Osteoblast (primary cell): ENCODE results near the gene SMARCA4. TPM values are rescaled to one million over a fixed set of nuclear protein-coding genes. Genes with fewer than 3 reads are reported as not detected.

Experiments used
- DNase-seq: peaks from one replicate; pipeline ENCODE4 v3.0.0; 2011; ENCODE audit warnings: low spot score, mixed read lengths; ENCODE audit not compliant: insufficient read length; ENCODE audit errors: missing footprints
- H2AFZ ChIP-seq: 2 replicates; pipeline ENCODE4 v1.6.0; 2011; ENCODE audit warnings: mild to moderate bottlenecking, low read length
- H3K27ac ChIP-seq: 2 replicates; pipeline ENCODE4 v1.5.1; 2011; ENCODE audit warnings: mild to moderate bottlenecking, low read depth, low read length, moderate library complexity
- H3K27me3 ChIP-seq: 2 replicates; pipeline ENCODE4 v1.6.0; 2012; ENCODE audit warnings: mild to moderate bottlenecking, control low read depth, inconsistent platforms, low read length, moderate library complexity; ENCODE audit not compliant: insufficient read depth
- H3K36me3 ChIP-seq: 2 replicates; pipeline ENCODE4 v1.5.1; 2011; ENCODE audit warnings: mild to moderate bottlenecking, low read length, control low read depth, moderate library complexity; ENCODE audit not compliant: insufficient read depth
- H3K4me1 ChIP-seq: 2 replicates; pipeline ENCODE4 v1.5.1; 2011; ENCODE audit warnings: mild to moderate bottlenecking, low read length, control low read depth, moderate library complexity; ENCODE audit not compliant: insufficient read depth
- H3K4me2 ChIP-seq: 2 replicates; pipeline ENCODE4 v1.6.0; 2011; ENCODE audit warnings: mild to moderate bottlenecking, low read length; ENCODE audit not compliant: insufficient read depth
- H3K4me3 ChIP-seq: fragments of 200-600 bp; sonication (generic); 3 replicates; pipeline ENCODE4 v1.5.1; 2012; ENCODE audit warnings: mild to moderate bottlenecking, low read length, inconsistent platforms; ENCODE audit not compliant: insufficient read depth
- H3K79me2 ChIP-seq: 2 replicates; pipeline ENCODE4 v1.6.0; 2012; ENCODE audit warnings: mild to moderate bottlenecking, low read length, control low read depth, inconsistent platforms; ENCODE audit not compliant: insufficient read depth
- H3K9me3 ChIP-seq: 2 replicates; pipeline ENCODE4 v1.5.1; 2011; ENCODE audit warnings: low read depth, low read length, control low read depth
- H4K20me1 ChIP-seq: 2 replicates; pipeline ENCODE4 v1.6.0; 2012; ENCODE audit warnings: mild to moderate bottlenecking, low read length, control low read depth; ENCODE audit not compliant: insufficient read depth
- total RNA-seq: library from RNA; depleted of rRNA; stranded (reverse); fragments of >200 nt; gene quantifications from 2 replicates; pipeline ENCODE4 v1.2.3, GENCODE V29; 2012
- TF ChIP-seq, protein P1 (sequence below): IDR thresholded peaks from 2 replicates; pipeline ENCODE4 v1.5.1; 2011; ENCODE audit warnings: mild to moderate bottlenecking, low read depth, low read length, moderate library complexity; ENCODE audit errors: extremely low read depth

Gene SMARCA4
- total RNA-seq, 1 donor = 52.8 TPM

DNA sequence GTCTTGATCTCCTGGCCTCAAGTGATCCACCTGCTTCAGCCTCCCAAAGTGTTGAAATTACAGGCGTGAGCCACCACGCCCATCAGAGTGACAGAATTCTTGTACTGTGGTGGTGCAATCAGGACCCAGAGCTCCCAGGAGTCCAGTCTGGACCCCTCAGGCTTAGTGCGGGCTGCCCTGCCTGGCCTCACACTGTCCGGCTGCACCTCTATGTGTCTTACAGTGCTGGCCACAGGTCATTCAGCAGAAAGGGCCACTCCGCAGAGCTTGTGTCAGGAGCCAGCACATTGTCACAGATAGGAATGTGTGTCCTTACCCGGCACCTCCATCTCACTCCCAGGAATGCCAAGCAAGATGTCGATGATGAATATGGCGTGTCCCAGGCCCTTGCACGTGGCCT, 49.2 kb downstream of the SMARCA4 start:
- Histone ChIP-seq H3K4me3 (no peak overlapping the region), H3K4me2 (no peak overlapping the region), H3K27ac (no peak overlapping the region), H3K4me1 (no peaks in the 10 kb centered on the region), H2AFZ (no peak overlapping the region), H3K79me2 (peaks cover 3% of the 10 kb centered on the region), H3K36me3 (peaks cover 61% of the 10 kb centered on the region), H4K20me1 (peaks cover 8% of the 10 kb centered on the region), H3K9me3 (no peaks in the 10 kb centered on the region), H3K27me3 (no peaks in the 10 kb centered on the region)
- TF ChIP-seq, protein P1, sequence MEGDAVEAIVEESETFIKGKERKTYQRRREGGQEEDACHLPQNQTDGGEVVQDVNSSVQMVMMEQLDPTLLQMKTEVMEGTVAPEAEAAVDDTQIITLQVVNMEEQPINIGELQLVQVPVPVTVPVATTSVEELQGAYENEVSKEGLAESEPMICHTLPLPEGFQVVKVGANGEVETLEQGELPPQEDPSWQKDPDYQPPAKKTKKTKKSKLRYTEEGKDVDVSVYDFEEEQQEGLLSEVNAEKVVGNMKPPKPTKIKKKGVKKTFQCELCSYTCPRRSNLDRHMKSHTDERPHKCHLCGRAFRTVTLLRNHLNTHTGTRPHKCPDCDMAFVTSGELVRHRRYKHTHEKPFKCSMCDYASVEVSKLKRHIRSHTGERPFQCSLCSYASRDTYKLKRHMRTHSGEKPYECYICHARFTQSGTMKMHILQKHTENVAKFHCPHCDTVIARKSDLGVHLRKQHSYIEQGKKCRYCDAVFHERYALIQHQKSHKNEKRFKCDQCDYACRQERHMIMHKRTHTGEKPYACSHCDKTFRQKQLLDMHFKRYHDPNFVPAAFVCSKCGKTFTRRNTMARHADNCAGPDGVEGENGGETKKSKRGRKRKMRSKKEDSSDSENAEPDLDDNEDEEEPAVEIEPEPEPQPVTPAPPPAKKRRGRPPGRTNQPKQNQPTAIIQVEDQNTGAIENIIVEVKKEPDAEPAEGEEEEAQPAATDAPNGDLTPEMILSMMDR = no peak
- peak; percentile 69 for DNase-seq

DNA sequence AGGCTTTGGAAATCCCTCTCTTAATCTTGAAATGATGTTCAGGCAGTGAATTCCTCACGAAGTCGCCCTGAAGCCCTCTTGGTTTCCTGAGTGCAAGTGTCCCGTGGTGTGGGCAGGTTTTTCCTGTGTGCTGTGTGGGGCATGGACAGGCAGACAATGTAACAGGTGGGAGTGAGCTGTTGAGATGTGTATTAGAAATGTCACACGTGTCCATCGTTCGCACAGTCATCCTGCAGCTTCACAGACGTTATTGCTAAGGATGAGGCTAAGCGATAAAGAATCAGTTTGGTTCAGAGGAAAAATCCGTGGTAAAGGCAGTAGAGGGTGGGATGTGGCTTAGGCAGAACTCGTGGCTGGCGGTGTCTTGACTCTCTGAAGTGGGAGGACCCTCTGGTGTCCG, 51.7 kb downstream of the SMARCA4 start:
- H3K4me3 ChIP-seq = no peak overlapping the region
- TF ChIP-seq, protein P1 = no peak
- peaks cover 2% of the 10 kb centered on the region for H3K79me2 ChIP-seq
- DNase-seq = no peak
- H4K20me1 ChIP-seq = peaks cover 5% of the 10 kb centered on the region
- H2AFZ ChIP-seq = no peak overlapping the region
- peaks cover 69% of the 10 kb centered on the region for H3K36me3 ChIP-seq
- peaks cover 15% of the 10 kb centered on the region for H3K4me1 ChIP-seq
- H3K27me3 ChIP-seq = no peaks in the 10 kb centered on the region
- no peak overlapping the region for H3K4me2 ChIP-seq
- no peak overlapping the region for H3K27ac ChIP-seq
- no peaks in the 10 kb centered on the region for H3K9me3 ChIP-seq

DNA sequence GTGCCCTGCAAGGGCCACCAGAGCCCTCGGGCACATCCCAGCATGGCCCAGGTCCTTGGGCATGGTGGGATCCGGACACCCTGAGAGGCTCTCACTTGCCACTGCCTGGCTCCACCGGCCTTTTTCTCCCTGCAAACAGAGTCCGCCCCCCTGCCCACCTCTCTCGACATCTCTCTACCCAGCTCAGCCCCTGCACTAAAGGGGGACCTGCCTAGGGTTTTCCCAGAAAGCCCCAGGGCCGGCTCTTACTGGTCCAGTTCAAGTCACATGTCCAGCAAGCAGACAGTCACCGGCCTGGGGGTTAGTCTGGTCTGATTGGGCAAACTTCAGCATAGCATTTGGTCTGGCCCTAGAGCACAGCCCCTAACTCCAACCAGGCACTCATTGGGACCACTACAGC, 52.9 kb downstream of the SMARCA4 start:
- no peak overlapping the region for H3K4me3 ChIP-seq
- H3K4me2 ChIP-seq = no peak overlapping the region
- no peaks in the 10 kb centered on the region for H3K9me3 ChIP-seq
- TF ChIP-seq, protein P1 = no peak
- H3K4me1 ChIP-seq = peaks cover 27% of the 10 kb centered on the region
- no peak overlapping the region for H2AFZ ChIP-seq
- peak; percentile 77 for DNase-seq
- no peaks in the 10 kb centered on the region for H3K27me3 ChIP-seq
- peaks cover 2% of the 10 kb centered on the region for H3K79me2 ChIP-seq
- peaks cover 15% of the 10 kb centered on the region for H4K20me1 ChIP-seq
- H3K27ac ChIP-seq = no peak overlapping the region
- H3K36me3 ChIP-seq = peaks cover 68% of the 10 kb centered on the region

DNA sequence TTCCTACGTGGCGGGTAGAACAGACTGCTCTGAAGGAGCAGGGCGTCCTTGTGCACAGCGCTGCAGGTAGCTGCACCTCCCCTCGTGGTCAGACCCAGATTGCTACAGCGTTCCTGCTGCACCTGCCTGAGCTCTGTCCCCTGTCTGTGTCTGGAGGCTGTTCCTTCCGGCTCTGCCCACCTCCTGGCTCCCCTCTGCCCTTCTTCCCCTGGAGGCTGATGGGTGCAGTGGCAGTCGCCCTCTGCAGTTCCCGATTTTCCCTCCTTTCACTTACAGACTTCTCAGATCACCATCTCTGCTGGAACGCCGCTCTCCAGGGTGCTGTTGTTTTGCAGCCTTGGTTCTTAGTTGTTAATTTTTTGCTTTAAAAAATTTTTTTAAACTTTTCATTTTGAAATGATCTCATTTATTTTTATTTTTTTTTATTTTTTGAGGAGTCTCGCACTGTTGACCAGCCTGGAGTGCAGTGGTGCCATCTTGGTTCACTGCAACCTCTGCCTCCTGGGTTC, 53.6 kb downstream of the SMARCA4 start:
- Histone ChIP-seq H3K27ac (no peak overlapping the region), H3K4me2 (no peak overlapping the region), H2AFZ (no peak overlapping the region), H3K79me2 (peaks cover 2% of the 10 kb centered on the region), H4K20me1 (peaks cover 14% of the 10 kb centered on the region), H3K27me3 (no peaks in the 10 kb centered on the region), H3K36me3 (peaks cover 69% of the 10 kb centered on the region), H3K4me3 (no peak overlapping the region), H3K4me1 (peaks cover 34% of the 10 kb centered on the region), H3K9me3 (no peaks in the 10 kb centered on the region)
- DNase-seq = peak; percentile 42
- TF ChIP-seq, protein P1 = no peak
